HG03354 (cell line): Measurements from ENCODE around the gene ZNF445.
"Not testable (repeated sequence)": the region's sequence is repeated elsewhere in the genome, so short reads cannot be mapped to it uniquely, and the experiment has no call there.

Experiments
- ATAC-seq: cut with Tn5 transposase; IDR thresholded peaks from one replicate; pipeline ENCODE4 v1.9.1; 2021; ENCODE audit warnings: mild to moderate bottlenecking; ENCODE audit not compliant: unreplicated experiment, poor library complexity, severe bottlenecking

The ZNF445 gene

GRCh38 chr3:44477312-44478030 is at the start of gene ZNF445:
TSS of gene ZNF445 (minus strand) at chr3:44477670. CDS start at chr3:44455549, 22,121 bp downstream.
- peak; percentile 92 for ATAC-seq

DNA sequence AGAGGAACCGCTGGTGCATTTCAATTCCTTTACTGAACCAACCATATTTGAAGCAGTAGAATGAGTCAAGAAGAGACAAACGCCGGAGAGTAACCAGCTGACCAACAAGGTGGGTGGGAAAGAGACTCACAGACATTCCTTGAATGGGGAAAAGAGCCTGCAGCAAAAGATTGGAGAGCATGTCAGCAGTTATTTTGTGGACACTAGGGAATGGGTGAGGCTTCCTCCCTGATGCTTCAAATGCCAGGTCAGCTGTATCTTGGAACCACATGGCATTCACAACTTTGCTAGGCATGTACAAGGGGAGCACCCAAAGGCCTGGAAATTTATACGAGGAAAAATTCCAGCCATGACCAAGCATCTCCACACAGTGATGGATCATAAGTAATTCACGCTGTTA is 47.6 kb upstream of the ZNF445 start:
- ATAC-seq: no peak

GRCh38 chr3:44522494-44522933 is 45.0 kb upstream of the ZNF445 start:
- no peak for ATAC-seq

- ATAC-seq: no peak
Measured at GRCh38 chr3:44521721-44522120, 44.3 kb upstream of the ZNF445 start.

- ATAC-seq: no peak
Measured at GRCh38 chr3:44518782-44519156, 41.3 kb upstream of the ZNF445 start.

DNA sequence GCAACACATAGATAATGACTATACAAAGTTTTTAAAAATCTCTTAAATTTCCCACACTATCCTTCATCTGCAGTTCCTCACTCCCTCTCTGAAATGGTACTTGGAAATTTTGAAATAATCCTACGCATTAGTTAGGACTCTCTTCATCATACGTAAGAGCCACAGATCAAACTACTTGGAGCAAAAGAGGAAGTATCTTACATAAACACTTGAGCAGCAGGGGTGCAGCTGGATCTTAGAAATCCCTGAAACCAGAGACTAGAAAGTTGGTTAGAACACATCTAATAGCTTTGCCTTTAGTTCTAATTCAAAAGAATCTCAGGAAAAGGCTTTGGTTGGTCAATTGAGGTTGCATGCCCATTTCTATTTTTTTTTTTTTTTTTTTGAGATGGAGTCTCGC is 38.8 kb upstream of the ZNF445 start:
- no peak for ATAC-seq

DNA sequence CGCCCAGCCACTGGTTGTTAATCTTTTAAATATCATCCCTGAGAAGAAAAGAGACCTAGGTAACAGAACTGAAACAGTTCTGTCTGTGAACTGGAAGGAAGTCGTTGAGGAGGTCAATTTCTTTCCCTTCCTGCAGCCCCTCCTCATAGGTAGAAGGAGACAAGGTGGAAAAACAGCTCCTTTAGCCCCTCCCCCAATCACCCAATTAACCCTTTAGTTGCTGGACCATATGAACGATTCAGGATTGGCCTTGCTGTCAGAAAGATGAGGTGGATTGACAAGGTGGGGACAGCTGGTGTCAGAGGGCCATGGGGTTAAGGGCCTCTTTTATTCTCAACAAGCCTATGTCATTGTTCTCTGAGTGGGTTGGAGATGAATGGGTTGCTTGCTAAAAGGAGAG is 36.0 kb upstream of the ZNF445 start:
- ATAC-seq: no peak

DNA sequence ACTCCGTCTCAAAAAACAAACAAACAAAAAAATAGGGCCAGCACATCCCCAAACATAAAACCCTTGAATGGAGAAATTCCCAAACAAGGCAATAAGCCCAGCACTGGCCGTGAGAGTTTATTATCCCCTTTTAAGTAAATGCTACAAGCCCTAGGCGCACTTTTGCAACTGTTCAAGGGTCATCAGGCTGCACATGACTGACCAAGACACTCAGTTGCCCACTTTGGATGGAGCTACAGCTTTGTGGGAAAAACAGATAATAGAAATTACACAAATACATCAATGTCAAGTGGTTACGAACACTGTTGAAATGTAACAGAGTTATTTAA is 33.7 kb upstream of the ZNF445 start:
- no peak for ATAC-seq

DNA sequence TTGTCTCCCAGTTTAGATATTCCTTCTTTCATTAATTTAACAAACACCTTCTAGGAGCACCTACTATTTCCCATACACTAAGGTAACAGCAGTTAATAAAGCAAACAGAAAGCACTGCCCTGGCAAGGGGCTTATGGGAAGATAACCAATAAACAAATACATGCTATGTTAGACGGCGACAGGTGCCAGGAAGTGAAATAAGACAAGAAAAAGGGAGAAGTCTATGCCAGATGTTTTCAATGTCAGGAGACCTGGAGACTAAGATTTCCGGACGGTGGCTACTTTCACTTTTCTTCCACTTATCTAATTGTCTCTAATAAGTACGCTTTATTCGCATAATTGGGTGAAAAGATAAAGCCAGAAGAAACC is 32.5 kb upstream of the ZNF445 start:
- ATAC-seq: peak; percentile 62

GRCh38 chr3:44509393-44509921 is 32.0 kb upstream of the ZNF445 start:
- ATAC-seq: peak; percentile 21

DNA sequence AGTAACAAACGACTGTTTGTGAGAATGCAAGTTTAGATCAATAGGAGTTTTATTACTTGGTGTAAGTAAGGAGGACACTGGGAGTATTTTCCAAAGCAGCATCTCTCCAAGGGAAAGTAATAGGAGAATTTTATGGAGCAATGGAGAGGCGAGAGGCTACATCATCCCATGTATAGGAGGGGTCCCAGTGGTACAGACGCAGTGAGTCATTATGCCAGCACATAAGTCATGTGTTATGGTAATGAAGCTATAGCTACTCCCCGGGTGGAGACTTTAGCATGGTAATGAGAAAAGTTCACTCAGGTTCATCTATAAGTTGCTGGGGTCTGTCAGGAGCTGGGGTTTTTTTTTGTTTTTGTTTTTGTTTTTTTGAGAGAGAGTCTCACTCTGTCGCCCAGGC is 29.5 kb upstream of the ZNF445 start:
- ATAC-seq: no peak

GRCh38 chr3:44506556-44506955 is 29.1 kb upstream of the ZNF445 start:
- no peak for ATAC-seq

GRCh38 chr3:44504566-44504965 is 27.1 kb upstream of the ZNF445 start:
- ATAC-seq: no peak

GRCh38 chr3:44503178-44503577 is 25.7 kb upstream of the ZNF445 start:
- not testable (repeated sequence) for ATAC-seq

DNA sequence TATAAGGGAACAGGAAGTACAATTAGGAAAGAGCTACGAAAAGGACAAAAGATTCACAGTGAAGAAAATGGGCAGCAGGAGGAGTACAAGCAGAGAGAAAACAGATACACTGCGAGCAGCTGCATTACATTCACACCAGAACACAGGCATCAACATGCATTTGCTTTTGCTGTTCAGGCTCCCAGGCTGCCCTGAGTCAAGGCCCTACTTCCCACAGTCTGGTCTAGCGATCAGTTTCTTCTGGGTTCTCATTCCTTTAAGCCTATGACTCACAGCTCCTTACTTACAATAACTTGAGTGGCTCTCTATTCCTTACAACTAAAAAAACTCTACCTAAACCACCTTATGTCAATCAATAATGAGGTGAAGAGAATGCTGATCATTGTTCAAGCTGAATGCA is 24.5 kb upstream of the ZNF445 start:
- no peak for ATAC-seq

DNA sequence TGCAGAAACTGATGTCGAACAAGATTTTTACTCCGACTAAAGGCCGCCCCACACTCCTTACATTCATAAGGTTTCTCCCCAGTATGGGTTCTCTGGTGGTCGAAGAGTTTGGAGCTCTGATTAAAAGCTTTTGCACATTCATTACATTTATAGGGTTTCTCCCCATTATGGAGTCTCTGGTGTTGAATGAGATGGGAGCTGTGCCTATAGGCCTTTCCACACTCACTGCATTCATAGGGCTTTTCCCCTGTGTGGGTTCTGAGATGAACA is 22.4 kb upstream of the ZNF445 start:
- ATAC-seq: not testable (repeated sequence)

DNA sequence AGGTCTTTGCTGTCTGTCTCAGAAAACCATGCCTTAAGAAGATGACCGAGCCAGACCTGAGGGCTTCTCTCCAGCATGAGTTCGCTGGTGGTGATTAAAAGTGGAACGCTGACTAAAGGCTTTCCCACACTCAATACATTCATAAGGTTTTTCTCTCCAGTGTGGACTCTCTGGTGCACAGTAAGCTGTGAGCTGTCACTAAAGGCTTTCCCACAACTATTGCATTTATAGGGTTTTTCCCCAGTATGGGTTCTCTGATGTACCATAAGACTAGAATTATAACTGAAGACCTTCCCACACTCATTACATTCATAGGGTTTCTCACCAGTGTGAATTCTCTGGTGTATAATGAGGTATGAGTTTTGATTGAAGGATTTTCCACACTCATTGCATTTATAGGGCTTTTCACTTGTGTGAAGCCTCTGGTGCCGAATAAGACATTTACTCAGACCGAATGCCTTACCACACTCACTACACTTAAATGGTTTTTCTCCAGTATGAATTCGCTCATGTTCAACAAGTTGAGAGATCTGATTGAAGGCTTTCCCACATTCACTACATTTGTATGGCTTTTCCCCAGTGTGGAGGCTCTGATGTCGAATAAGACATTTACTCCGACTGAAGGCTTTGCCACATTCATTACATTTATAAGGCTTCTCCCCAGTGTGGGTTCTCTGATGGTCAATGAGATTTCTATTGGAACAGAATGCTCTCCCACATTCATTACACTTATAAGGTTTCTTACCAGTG is 21.9 kb upstream of the ZNF445 start:
- no peak for ATAC-seq

GRCh38 chr3:44495636-44496415 is 18.4 kb upstream of the ZNF445 start:
- no peak for ATAC-seq

DNA sequence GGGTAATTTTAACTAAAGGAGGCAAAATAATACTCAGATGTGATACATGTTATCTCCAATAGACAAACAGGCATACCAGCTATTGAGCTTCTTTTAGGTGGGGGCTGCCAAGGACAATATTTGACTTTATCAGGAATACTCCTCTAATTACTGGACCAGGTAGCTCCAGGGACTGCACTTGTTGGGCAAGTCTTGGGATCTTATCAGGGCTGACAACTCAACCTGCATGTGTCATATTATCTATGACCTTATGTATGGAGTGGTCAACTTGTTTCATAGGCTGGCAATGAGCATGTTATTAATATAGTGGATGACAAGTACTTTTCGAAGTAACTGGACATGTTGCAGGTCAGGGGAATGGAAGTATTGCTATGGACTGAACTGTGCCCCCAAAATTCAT is 15.0 kb upstream of the ZNF445 start:
- no peak for ATAC-seq

DNA sequence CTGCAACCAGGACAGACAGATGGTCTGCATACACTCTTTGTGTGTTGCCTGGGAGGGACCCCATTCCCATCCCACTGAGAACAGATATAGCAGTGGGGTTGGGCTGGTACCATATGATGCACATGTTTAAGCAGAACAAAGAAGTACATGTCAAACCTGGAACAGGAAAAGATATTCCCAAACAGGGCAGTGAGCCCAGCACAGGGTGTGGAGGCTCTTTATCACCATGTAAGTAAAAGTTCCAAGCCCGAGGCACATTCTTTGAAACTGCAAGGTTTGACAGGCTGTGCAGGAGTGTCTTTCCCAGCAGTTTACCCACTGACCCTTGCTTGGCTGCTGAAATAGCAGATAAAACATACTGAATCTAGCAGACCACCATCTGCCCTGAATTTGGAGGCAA is 5.3 kb upstream of the ZNF445 start:
- ATAC-seq: no peak

GRCh38 chr3:44478606-44479094 is 1.2 kb upstream of the ZNF445 start:
- no peak for ATAC-seq
